ENCODE data around the gene MTMR12.
"Not testable (repeated sequence)": the region's sequence is repeated elsewhere in the genome, so short reads cannot be mapped to it uniquely, and the experiment has no call there.

The MTMR12 gene

GRCh38 chr5:32319926-32320543 lies 7.3 kb upstream of the MTMR12 start:
- DNase-seq (ENCODE audit: low read depth) = no peak
- no peak for TF ChIP-seq CTCF (conservative IDR thresholded peaks at IDR 0.05; ENCODE audit: low read length)
- H3K4me3 ChIP-seq (ENCODE audit: low read length) = no peak overlapping the region

GRCh38 chr5:32319392-32319791 lies 6.7 kb upstream of the MTMR12 start:
- no peak for DNase-seq (ENCODE audit: low read depth)
- H3K4me3 ChIP-seq (ENCODE audit: low read length) = no peak overlapping the region
- TF ChIP-seq CTCF (conservative IDR thresholded peaks at IDR 0.05; ENCODE audit: low read length) = no peak

- no peak overlapping the region for H3K4me3 ChIP-seq (ENCODE audit: low read length)
- TF ChIP-seq CTCF (conservative IDR thresholded peaks at IDR 0.05; ENCODE audit: low read length) = no peak
- DNase-seq (ENCODE audit: low read depth) = no peak
Observed at GRCh38 chr5:32317041-32317440, 4.3 kb upstream of the MTMR12 start.

GRCh38 chr5:32315221-32316014 lies 2.7 kb upstream of the MTMR12 start:
- DNase-seq (ENCODE audit: low read depth) = no peak
- H3K4me3 ChIP-seq (ENCODE audit: low read length) = no peak overlapping the region
- TF ChIP-seq CTCF (conservative IDR thresholded peaks at IDR 0.05; ENCODE audit: low read length) = no peak

- no peak for DNase-seq (ENCODE audit: low read depth)
- no peak for TF ChIP-seq CTCF (conservative IDR thresholded peaks at IDR 0.05; ENCODE audit: low read length)
- no peak overlapping the region for H3K4me3 ChIP-seq (ENCODE audit: low read length)
Observed at GRCh38 chr5:32314658-32315057, 1.9 kb upstream of the MTMR12 start.

GRCh38 chr5:32314152-32314488 lies 1.4 kb upstream of the MTMR12 start:
- H3K4me3 ChIP-seq (ENCODE audit: low read length); DNase-seq (ENCODE audit: low read depth): not testable (repeated sequence)

GRCh38 chr5:32312197-32312594 lies 543 bp downstream of the MTMR12 start:
- H3K4me3 ChIP-seq (ENCODE audit: low read length) = peak overlapping the region; percentile 79
- no peak for TF ChIP-seq CTCF (conservative IDR thresholded peaks at IDR 0.05; ENCODE audit: low read length)
- peak; percentile 70 for DNase-seq (ENCODE audit: low read depth)

All from AG10803 (cell line).